Colon (tissue), 2 donors: ENCODE data around the gene ANOS1.

Source experiments
- FAIRE-seq: peaks from 2 replicates; lab custom pipeline; 2012; peaks lifted over from hg19 to GRCh38; lab: Jason Lieb, UNC
- donor health status: control.
- donor health status: control.

The ANOS1 gene

DNA sequence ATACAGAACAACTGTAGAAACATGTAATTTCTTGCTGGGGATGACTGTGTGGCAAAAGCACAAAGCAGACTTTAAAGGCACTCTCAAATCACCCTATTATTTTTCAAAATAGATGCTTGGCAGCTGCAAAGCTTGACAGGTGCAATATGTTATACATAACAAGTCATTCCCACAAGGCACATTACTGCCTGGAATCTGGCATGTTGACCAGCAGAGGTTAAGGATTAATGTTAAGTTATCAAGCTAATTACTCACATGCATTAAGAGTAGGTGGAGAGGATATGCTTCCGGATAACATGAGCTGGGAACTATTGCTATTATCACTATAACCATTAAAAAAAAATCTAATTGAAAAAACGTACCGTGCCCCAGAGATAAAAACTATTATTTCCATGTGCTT, 17.8 kb downstream of the ANOS1 start:
- no peak for FAIRE-seq

GRCh38 chrX:8711401-8711800, 20.5 kb downstream of the ANOS1 start:
- FAIRE-seq = no peak

DNA sequence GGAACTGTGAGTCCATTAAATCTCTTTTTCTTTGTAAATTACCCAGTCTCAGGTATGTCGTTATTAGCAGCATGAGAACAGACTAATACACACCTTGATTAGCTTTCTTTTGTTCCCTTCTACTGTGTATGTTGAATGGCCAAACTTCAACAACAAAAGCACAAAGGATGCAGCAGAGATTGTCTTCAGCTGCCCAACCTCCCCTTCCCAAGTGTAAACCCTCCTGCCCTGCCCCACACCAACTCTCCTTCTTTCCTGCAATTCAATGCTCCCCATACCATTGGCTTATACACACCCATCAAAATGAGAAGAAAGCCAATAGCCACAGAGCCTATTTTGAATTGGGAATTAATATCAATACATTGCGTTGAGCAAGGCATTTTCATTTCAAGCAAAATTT, 27.8 kb downstream of the ANOS1 start:
- FAIRE-seq = no peak

- FAIRE-seq = no peak
These were observed 39.1 kb downstream of the ANOS1 start for GRCh38 chrX:8692871-8693270.

DNA sequence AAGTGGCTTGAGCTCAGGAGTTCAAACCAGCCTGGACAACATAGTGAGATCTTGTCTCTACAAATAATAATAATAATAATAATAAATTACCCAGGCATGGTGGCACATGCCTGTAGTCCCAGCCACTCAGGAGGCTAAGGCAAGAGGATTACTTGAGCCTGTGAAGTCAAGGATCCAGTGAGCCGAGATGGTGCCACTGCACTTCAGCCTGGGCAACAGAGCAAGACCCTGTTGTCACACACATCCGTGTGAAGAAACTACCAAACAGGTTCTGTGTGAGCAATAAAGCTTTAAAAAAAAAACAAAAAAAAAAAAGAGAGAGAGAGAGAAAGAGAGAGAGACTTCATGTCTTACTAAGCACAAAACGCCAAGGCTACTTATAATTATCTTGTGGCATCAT, 42.5 kb downstream of the ANOS1 start:
- FAIRE-seq = no peak

DNA sequence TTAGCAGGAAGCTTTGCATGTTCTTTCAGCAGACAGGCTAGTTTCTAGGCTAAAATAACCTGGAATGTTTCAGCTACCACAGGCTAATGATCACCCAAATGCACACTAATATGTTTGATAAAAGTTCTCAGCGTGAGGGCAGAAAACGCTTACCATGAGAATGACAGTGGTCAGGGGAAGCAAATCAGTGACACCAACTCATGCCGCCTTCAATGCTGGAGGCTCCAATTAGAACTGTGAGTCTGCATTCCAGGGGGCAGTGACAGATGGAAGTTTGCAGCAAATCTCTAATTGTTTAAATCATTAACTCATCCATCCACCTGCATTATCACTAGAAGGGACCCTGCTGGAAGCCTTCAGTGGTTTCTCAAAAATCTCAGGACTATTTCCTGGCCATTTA, 43.2 kb downstream of the ANOS1 start:
- FAIRE-seq = no peak

- no peak for FAIRE-seq
These were observed 47.6 kb downstream of the ANOS1 start for GRCh38 chrX:8684201-8684965.

DNA sequence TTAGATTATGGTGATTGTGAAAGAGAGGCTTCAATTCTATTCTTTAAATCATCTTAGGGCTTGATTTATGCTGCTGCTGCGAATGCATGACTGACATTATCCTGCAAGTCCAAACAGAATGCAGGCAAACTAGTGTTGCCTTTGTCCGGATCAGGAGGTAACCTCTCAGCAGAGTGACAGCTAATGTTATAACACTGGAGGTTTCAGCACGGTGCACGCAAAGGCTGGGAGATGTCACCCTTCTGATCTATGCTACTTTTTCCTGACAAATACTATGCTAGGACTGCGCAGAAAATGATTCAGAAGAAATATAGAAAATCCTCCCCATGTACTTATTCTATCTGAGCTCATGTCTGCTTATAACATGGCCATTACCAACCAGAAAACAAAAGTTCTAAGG, 48.2 kb downstream of the ANOS1 start:
- no peak for FAIRE-seq

- no peak for FAIRE-seq
These were observed 52.4 kb downstream of the ANOS1 start for GRCh38 chrX:8679550-8679949.

- FAIRE-seq = no peak
These were observed 56.8 kb downstream of the ANOS1 start for GRCh38 chrX:8675006-8675630.

DNA sequence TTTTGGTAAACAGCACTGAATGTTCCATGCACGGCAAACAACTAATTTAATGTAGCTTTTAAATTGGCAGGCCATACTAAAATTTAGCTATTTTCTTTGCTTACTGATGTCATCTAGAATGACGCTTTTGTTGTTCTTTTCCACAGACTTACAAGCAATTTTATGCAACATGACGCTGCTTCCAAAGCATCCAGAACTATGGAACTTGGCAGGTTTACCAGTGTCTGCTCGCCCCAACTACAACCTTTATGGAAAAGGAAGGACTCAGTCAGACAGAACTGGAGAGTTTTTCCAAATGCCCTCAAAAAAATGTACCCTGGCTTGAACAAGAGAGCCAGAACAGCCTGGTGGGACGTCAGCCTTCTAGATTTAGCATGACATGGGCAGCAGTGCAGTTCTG, 58.7 kb downstream of the ANOS1 start:
- FAIRE-seq = no peak

DNA sequence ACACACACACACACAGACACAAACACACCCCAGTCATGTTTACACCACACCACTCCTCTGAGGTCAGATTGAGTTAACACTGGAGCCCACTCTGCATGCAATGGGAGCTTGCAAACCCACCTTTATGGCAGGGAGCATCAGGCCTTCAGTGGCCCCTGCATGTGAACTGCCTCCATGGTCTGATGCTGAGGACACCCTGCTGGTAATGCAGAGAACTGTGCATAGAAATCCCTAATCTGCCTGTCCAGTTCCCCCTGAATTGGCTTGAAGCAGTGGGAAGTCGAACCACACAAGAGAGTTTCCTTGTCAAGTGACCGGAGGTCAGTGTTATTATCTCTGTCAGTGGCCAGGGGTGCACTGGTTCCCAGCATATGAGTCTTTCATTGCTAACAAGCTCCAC, 59.8 kb downstream of the ANOS1 start:
- FAIRE-seq = no peak

DNA sequence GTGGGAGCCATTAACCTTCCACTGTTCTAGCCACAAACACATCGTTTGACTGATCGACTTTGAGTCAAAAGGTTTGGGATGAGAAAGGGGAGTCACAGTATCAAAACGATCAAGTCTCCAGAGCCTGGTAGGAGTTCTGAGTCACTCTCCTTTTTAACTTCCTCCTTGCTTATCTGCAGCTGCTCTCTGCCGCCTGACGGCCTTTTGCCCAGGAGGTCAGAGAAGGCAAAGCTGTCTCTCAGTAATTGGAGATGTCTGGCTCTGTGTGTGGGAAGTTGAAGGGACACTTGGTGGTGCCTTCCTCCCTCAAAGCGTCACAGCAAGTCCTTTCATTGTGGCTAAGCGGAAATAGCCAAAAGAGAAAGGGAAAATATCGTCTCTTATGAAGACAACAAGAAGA, 63.1 kb downstream of the ANOS1 start:
- no peak for FAIRE-seq

- no peak for FAIRE-seq
These were observed 68.6 kb downstream of the ANOS1 start for GRCh38 chrX:8663325-8663724.

GRCh38 chrX:8657883-8658282, 74.1 kb downstream of the ANOS1 start:
- FAIRE-seq = no peak

- no peak for FAIRE-seq
These were observed 78.0 kb downstream of the ANOS1 start for GRCh38 chrX:8653956-8654355.

- FAIRE-seq = no peak
These were observed 82.0 kb downstream of the ANOS1 start for GRCh38 chrX:8649969-8650368.

GRCh38 chrX:8647176-8647575, 84.8 kb downstream of the ANOS1 start:
- FAIRE-seq = no peak

GRCh38 chrX:8639949-8640475, 91.9 kb downstream of the ANOS1 start:
- no peak for FAIRE-seq

- no peak for FAIRE-seq
These were observed 95.4 kb downstream of the ANOS1 start for GRCh38 chrX:8636497-8636896.

GRCh38 chrX:8635812-8636211, 96.1 kb downstream of the ANOS1 start:
- FAIRE-seq = no peak

GRCh38 chrX:8632924-8633323, 99.0 kb downstream of the ANOS1 start:
- no peak for FAIRE-seq

GRCh38 chrX:8629871-8630270, 102.1 kb downstream of the ANOS1 start:
- FAIRE-seq = no peak

DNA sequence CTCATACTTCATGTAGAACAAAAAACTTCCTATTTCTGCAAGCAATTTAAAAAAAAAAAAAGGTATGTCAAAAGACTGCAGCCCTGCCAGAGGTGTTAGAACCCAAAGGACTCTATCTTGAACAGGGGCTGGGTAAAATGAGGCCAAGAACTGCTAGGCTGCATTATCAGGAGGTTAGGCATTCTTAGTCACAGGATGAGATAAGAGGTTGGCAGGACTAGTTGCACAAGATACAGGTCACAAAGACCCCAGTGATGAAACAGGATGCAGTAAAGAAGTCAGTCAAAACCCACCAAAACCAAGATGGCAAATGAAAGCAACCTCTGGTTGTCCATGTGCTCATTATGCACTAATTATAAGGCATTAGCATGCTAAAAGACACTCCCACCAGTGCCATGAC, 104.1 kb downstream of the ANOS1 start:
- no peak for FAIRE-seq
